BJ (cell line): Measurements from ENCODE around the gene SEC22B. TPM values are rescaled to one million over a fixed set of nuclear protein-coding genes. Genes with fewer than 3 reads are reported as not detected.
A peak's percentile ranks its signal among the peaks of the same experiment; 100 is the strongest.
"Not testable (repeated sequence)": the region's sequence is repeated elsewhere in the genome, so short reads cannot be mapped to it uniquely, and the experiment has no call there.

Source experiments
- CTCF ChIA-PET: fragments of 350-600 bp; formaldehyde crosslinking; extraction: SDS; loops from one replicate; lab custom pipeline; 2021; ENCODE audit warnings: antibody characterized with exemption, inconsistent platforms; lab: Yijun Ruan, JAX
- POLR2A ChIA-PET: fragments of 300-600 bp; sonication (Branson Sonifier 250); formaldehyde crosslinking; extraction: SDS; loops from one replicate; lab custom pipeline; 2021; ENCODE audit warnings: antibody characterized with exemption; lab: Charles Lee
- DNase-seq: peaks from one replicate; pipeline ENCODE4 v3.0.0-alpha.2; 2011; ENCODE audit warnings: low read depth
- H3K27me3 ChIP-seq: 2 replicates; pipeline ENCODE4 v1.6.0; 2011; ENCODE audit warnings: low read length; ENCODE audit not compliant: control insufficient read depth, insufficient read depth
- H3K36me3 ChIP-seq: 2 replicates; pipeline ENCODE4 v1.5.1; 2011; ENCODE audit warnings: low read length; ENCODE audit not compliant: control insufficient read depth, insufficient read depth
- H3K4me3 ChIP-seq: 2 replicates; pipeline ENCODE4 v1.5.1; 2011; ENCODE audit warnings: low read depth, mild to moderate bottlenecking, control low read depth, low read length
- polyA minus RNA-seq: library from RNA; depleted of rRNA, polyadenylated mRNA; stranded (reverse); fragments of >200 nt; gene quantifications from 2 replicates; pipeline ENCODE4 v1.2.3, GENCODE V29; 2011; rRNA and poly(A)+ RNA removed
- polyA plus RNA-seq: library from polyadenylated mRNA; depleted of rRNA; stranded (reverse); fragments of >200 nt; gene quantifications from 2 replicates; pipeline ENCODE4 v1.2.3, GENCODE V29; 2011; rRNA removed
- TF ChIP-seq, protein P1 (sequence below): IDR thresholded peaks from 2 replicates; pipeline ENCODE4 v1.5.1; 2011; ENCODE audit warnings: low read depth, mild to moderate bottlenecking, control low read depth, inconsistent platforms, low read length, moderate library complexity; ENCODE audit not compliant: insufficient read depth

Gene SEC22B
- polyA plus RNA-seq: 27.5 and 55.4 TPM in 2 replicates
- polyA minus RNA-seq: 33.8 and 39.0 TPM in 2 replicates

DNA sequence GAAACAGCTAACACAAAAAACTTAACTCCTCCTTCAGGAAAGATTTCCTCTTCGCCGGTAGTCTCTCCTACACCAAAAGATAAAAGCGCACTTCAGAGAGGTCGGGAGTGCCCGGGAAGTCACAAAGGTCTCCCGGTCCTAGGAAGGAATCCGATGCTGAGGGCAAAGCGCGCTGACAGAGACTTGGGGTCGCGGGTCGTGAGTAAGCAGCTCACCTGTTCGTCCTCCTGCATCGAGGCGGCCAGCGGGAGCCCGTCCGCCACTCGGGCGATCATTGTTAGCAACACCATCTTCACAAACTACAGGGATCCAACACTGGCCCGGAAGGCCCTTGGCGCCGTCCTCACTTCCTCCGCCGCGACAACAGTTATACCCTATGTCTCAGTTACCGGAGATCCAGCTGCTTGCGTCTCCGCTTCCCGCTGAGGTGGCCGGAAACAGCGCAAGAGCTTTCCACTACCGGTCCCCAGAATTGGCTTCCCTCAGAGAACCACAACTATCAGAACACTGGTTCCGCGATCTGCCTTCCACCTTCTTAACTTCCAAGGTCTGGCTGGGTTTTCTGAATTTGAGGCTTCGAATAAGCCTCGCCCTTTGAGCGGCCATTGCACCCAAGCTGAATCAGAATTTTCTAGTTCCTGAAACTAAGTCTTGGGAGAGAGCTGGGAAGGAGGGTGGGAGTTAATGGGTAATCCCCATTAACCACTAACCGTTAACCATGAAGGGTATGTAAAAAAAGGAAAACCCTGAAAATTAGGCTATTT, at the start of gene SEC22B:
SEC22B (minus strand) TSS at position 429 of the 764 bp plus-strand sequence; CDS start at position 290, 139 bp downstream.
- POLR2A ChIA-PET: no interaction called here

DNA sequence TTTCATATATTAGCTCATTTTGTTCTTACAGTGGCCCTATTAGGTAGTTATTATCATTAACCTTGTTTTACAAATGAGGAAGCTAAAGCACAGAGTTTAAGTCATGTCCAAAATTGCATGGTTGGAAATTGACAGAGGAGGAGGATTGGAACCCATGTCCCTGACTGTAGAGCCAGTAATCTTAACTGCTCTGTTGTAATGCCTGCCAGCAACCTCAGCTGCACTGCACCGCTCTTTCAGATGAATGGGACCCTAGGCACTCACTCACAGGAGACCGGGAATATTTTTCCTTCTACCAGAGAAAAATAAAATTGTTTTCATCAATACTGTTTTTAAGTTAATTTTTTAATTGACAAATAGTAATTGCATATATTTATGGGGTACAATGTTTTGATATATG, 41.6 kb upstream of the SEC22B start:
- POLR2A ChIA-PET, CTCF ChIA-PET, DNase-seq, H3K4me3 ChIP-seq, H3K27me3 ChIP-seq, H3K36me3 ChIP-seq: not testable (repeated sequence)

More for the DNA sequence above, at the start of gene SEC22B:
- Histone ChIP-seq H3K36me3 (no peaks in the 10 kb centered on the region), H3K27me3 (no peaks in the 10 kb centered on the region), H3K4me3 (peak within 1 kb of the TSS; percentile 93)
- peak; percentile 66 for DNase-seq
- CTCF ChIA-PET: no interaction called here
- TF ChIP-seq, protein P1, sequence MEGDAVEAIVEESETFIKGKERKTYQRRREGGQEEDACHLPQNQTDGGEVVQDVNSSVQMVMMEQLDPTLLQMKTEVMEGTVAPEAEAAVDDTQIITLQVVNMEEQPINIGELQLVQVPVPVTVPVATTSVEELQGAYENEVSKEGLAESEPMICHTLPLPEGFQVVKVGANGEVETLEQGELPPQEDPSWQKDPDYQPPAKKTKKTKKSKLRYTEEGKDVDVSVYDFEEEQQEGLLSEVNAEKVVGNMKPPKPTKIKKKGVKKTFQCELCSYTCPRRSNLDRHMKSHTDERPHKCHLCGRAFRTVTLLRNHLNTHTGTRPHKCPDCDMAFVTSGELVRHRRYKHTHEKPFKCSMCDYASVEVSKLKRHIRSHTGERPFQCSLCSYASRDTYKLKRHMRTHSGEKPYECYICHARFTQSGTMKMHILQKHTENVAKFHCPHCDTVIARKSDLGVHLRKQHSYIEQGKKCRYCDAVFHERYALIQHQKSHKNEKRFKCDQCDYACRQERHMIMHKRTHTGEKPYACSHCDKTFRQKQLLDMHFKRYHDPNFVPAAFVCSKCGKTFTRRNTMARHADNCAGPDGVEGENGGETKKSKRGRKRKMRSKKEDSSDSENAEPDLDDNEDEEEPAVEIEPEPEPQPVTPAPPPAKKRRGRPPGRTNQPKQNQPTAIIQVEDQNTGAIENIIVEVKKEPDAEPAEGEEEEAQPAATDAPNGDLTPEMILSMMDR: no peak

DNA sequence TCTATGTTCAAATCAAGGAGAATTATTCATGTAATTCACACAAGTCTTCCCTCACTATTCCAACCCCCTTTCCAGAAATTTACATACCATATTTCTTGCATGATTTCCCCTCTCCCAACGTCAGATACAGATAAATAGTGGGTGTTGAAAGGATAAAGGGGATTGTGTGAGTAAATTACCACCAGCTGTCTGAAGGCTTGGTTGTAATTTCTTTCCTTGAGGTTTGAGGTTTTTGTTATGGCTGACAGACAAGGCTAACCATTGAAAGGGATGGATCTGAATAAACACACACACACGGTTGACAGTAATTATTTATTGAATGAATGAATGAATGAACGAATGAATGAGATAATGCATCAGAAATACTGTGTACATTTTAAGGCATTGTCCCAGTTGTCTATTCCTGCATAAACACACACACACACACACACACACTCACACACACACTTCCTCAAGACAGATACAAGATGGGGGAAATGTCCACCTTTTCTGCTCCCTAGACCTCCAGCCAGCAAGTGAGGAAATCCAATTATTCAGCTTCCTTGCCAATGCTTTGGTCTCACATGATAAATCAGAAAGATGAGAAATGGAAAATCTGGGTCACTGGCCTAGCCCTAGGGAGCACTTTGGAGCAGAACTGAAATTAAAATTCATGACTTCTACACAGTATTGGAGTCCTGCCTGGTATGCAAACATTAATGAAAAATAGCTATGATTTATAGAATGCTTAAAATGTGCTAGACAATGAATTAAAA, 41.0 kb upstream of the SEC22B start:
- POLR2A ChIA-PET, CTCF ChIA-PET, H3K36me3 ChIP-seq, H3K27me3 ChIP-seq, DNase-seq, H3K4me3 ChIP-seq: not testable (repeated sequence)

DNA sequence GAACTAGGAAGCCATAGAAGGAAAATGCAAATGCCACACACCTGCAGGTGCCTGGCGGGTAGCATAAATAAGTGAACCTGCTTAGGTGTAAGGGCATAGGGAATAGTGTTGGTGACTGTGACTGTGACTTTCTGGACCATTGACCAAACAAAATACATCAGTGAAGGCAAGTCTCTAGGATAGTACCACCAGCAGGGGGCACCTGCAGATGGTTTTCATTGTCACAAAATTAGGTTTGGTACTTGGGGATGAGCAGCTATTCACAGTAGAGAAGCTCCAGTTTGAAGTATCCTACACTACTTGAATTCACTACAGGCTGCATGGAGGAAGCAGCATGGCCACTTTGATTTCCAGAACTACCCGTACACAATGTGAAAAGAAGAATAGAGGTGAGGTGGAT, 37.3 kb upstream of the SEC22B start:
- POLR2A ChIA-PET, H3K36me3 ChIP-seq, CTCF ChIA-PET, H3K27me3 ChIP-seq, DNase-seq, H3K4me3 ChIP-seq: not testable (repeated sequence)

DNA sequence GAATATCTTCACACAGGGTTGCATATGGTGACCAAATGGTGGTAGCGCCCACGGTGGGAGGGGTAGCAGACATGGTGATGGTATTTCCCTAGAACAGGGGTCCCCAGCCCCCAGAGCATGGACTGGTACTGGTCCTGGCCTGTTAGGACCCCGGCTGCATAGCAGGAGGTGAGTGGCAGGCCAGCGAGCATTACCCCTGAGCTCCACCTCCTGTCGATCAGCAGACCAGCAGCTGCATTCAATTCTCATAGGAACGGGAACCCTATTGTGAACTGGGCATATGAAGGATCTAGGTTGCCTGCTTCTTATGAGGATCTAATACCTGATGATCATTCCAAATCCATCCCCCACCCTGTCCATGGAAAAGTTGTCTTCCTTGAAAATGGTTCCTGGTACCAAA, 34.4 kb upstream of the SEC22B start:
- H3K4me3 ChIP-seq, POLR2A ChIA-PET, CTCF ChIA-PET, H3K36me3 ChIP-seq, DNase-seq, H3K27me3 ChIP-seq: not testable (repeated sequence)

DNA sequence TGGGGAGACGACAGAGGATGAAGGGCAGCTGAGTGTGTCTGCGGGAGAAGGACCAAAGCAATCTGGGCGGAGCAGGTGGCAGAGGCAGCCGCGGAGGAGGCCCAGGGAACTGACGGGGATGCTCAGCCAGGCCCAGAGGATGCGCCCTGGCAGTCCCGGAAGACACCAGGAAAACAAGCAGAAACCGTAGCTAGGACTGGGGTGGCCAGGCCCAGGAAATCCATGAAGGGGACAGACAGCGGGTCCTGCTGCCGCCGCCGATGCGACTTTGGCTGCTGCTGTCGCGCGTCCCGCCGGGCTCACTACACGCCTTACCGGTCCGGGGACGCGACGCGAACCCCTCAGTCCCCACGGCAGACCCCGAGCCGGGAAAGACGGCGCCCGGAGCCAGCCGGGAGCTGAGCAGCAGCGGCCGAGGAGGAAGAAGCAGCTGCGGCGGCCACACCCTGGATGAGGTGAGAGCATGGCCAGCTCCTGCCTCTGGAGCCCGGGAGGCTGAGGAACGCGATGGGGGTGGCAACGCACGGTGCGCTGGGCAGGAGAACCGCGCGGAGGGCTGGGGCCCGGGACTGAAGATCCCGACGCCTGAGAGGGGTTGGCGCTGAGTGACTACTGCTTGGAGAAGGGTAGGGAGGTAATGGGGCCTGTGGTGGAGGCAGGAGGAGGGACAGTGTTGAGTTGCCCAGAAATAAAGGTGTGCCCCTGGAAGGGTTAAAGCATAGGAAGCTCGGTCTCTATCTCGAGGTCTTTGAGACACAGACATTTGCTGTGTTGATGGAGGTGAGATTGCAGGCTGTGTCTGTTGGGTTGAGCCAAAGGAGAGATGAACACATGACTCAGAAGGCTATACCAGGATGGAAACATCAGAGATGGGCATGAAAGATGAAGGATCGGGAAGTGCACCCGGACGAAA, 20.8 kb upstream of the SEC22B start:
- CTCF ChIA-PET, H3K36me3 ChIP-seq, DNase-seq, H3K27me3 ChIP-seq, POLR2A ChIA-PET: not testable (repeated sequence)
- peak overlapping the region; percentile 42 for H3K4me3 ChIP-seq

DNA sequence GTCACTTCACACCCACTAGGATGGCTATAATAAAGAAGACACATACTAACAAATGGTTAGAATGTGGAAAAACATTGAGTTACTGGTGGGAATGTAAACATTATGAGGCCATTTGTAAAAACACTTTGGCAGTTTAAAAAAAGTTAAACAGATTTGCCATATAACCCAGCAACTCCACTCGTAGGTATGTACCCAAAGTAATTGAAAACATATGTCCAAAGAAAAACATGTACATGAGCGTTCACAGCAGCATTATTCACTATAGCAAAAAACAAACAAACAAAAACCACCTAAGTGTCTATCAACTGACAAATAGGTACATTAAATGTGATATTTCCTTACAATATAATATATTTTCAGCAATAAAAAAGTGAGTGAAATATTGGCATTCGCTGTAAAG, 12.3 kb upstream of the SEC22B start:
- H3K27me3 ChIP-seq, POLR2A ChIA-PET, H3K4me3 ChIP-seq, DNase-seq, H3K36me3 ChIP-seq, CTCF ChIA-PET: not testable (repeated sequence)

DNA sequence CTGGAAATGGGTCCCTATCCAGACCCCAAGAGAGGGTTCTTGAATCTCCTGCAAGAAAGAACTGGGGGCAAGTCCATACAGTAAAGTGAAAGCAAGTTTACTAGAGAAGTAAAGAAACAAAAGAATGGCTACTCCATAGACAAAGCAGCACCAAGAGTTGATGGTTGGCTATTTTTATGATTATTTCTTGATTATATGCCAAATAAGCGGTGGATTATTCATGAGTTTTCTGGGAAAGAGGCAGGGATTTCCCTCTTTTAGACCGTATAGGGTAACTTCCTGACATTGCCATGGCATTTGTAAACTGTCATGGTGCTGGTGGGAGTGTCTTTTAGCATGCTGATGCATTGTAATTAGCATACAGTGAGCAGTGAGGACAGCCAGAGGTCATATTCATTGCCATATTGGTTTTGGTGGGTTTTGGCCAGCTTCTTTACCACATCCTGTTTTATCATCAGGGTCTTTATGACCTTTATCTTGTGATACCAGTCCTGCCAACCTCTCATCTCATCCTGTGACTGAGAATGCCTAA, 5.9 kb upstream of the SEC22B start:
- DNase-seq, POLR2A ChIA-PET, H3K4me3 ChIP-seq, H3K36me3 ChIP-seq, CTCF ChIA-PET, H3K27me3 ChIP-seq: not testable (repeated sequence)

DNA sequence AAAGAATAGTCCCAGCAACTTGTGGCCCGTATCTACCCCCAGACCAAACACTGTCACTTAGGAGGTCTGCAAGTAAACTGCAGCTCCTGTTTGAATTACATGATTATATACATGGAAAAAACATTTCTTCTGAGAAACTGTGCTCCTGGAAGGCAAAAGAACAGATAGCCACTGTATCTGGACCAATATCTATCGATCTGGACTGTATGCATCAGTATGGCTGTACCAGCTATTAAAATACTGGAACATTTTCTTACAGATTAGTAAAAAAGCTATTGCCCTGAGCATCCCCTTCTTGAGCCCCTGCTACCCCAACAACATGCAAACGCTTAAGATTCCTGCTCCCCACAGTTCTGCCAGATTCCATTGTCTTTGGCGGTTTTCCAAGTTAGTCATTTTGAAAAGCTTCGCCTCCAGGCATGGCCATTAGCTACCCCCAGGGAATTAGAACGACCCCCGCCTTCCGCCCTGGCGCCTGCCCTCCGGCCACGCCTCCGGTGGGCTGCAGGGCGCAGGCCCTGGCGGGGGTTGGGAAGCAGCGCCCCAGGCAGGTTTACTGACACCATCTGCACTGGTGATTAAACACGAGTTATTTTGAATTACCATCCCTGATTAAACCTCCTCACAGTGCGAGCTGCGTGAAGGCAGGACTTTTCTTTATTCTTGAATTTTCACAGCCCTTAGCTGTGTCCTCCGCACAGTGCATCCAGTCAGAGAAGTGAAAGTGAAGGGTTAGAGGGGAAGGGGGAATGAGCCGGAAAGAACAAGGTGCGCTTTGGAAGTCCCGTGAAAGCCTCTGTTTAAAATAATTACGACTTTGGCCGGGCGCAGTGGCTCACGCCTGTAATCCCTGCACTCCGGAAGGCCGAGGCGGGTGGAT, 3.7 kb upstream of the SEC22B start:
- not testable (repeated sequence) for DNase-seq
- CTCF ChIA-PET: interaction anchor here (1.1 kb wide), 1 partner anchor 435 kb away, joined by 3 read pairs; no protein-coding TSS in a partner anchor

More for the DNA sequence above, 3.7 kb upstream of the SEC22B start:
- H3K36me3 ChIP-seq, H3K27me3 ChIP-seq, POLR2A ChIA-PET: not testable (repeated sequence)
- H3K4me3 ChIP-seq: peak overlapping the region; percentile 11
